NT2/D1 (cell line): Measurements from ENCODE around the gene STAP2.
"Not testable (repeated sequence)": the region's sequence is repeated elsewhere in the genome, so short reads cannot be mapped to it uniquely, and the experiment has no call there.

Experiments
- DNase-seq: peaks from one replicate; pipeline ENCODE4 v3.0.0-alpha.2; 2011; ENCODE audit warnings: low read depth, low spot score
- H3K27me3 ChIP-seq: 2 replicates; pipeline ENCODE4 v1.6.0; 2011; ENCODE audit warnings: mild to moderate bottlenecking; ENCODE audit not compliant: insufficient read length, insufficient read depth
- H3K36me3 ChIP-seq: 2 replicates; pipeline ENCODE4 v1.6.1; 2011; ENCODE audit warnings: mild to moderate bottlenecking, low read length, mixed read lengths; ENCODE audit not compliant: insufficient read depth, insufficient read length
- H3K4me1 ChIP-seq: 2 replicates; pipeline ENCODE4 v1.5.1; 2011; ENCODE audit not compliant: insufficient read depth, insufficient read length
- H3K4me3 ChIP-seq: 2 replicates; pipeline ENCODE4 v1.5.1; 2011; ENCODE audit warnings: low read depth; ENCODE audit not compliant: insufficient read length
- H3K9ac ChIP-seq: 2 replicates; pipeline ENCODE4 v1.6.0; 2011; ENCODE audit warnings: low read depth; ENCODE audit not compliant: insufficient read length
- H3K9me3 ChIP-seq: 2 replicates; pipeline ENCODE4 v1.5.1; 2011; ENCODE audit warnings: mild to moderate bottlenecking, low read length; ENCODE audit not compliant: insufficient read depth
- SUZ12 ChIP-seq: IDR thresholded peaks from 2 replicates; pipeline ENCODE4 v1.6.1; 2011; ENCODE audit not compliant: insufficient read length, insufficient read depth; ENCODE audit errors: extremely low read depth
- YY1 ChIP-seq: IDR thresholded peaks from 2 replicates; pipeline ENCODE4 v1.6.1; 2011; ENCODE audit not compliant: insufficient read length, insufficient read depth
- ZNF274 ChIP-seq: IDR thresholded peaks from 2 replicates; pipeline ENCODE4 v1.6.1; 2011; ENCODE audit warnings: mild to moderate bottlenecking, low read depth, low read length

Gene STAP2

DNA sequence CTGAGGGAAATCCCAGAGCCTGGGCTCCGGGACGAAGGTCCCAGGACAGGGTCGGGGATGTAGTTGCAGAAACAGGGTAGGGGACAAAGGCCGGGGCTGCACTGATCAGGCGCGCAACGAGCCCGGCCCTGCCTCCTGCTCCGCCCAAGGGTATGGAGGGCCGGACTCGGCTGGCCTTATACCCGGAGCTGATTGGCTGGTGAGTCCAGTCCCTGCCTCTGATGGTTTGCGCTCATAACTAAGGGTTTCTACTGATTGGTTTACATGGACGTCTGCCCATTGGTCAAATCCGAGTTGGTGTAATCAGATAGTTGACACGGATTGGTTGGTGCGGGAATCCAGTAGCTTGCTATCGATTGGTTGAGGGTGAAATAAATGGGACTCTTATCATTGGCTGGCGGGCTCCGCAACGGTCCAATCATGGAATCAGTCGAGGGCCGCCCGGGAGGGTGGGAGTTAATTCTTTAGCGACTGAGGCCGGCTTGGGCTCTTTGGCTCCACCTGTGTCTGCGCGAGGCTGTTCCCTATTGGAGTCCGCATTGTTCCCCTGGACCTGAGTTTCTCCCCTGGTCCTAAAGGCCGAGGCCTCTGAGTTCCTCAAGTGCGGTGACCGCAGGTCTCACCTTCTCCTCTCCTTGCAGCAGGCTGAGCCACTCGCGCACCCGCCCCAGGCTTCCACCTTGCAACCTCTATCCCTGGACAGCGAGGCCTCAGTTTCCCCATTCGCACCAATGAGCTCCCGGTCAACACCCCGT, 4.2 kb upstream of the STAP2 start:
- TF ChIP-seq ZNF274 = no peak
- TF ChIP-seq YY1 = no peak
- TF ChIP-seq SUZ12 = no peak
- peaks cover 14% of the 10 kb centered on the region for H3K4me1 ChIP-seq
- peaks cover 40% of the 10 kb centered on the region for H3K27me3 ChIP-seq
- peaks cover 11% of the 10 kb centered on the region for H3K36me3 ChIP-seq
- peak; percentile 99 for DNase-seq
- no peaks in the 10 kb centered on the region for H3K9me3 ChIP-seq
- peak overlapping the region; percentile 63 for H3K4me3 ChIP-seq
- peak overlapping the region; percentile 94 for H3K9ac ChIP-seq

DNA sequence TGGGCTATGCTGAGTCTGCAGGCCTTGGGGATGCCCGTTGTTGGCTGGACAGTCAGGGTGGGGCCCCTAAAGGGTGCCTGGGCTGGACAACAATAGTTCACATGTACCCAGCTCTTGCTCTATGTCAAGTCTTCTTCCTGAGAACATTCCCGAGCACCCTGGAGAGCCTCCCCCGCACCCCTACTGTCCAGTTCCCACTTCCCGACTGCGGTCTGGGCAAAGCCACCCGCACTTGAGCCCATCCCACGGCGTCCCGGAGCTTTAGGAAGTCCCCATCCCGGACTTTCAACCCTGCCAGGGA, 3.6 kb upstream of the STAP2 start:
- Histone ChIP-seq H3K27me3 (peaks cover 42% of the 10 kb centered on the region), H3K9me3 (no peaks in the 10 kb centered on the region), H3K4me3 (peak overlapping the region; percentile 63), H3K4me1 (peaks cover 14% of the 10 kb centered on the region), H3K36me3 (peaks cover 11% of the 10 kb centered on the region), H3K9ac (peak overlapping the region; percentile 94)
- TF ChIP-seq ZNF274 = no peak
- no peak for TF ChIP-seq YY1
- DNase-seq = no peak

DNA sequence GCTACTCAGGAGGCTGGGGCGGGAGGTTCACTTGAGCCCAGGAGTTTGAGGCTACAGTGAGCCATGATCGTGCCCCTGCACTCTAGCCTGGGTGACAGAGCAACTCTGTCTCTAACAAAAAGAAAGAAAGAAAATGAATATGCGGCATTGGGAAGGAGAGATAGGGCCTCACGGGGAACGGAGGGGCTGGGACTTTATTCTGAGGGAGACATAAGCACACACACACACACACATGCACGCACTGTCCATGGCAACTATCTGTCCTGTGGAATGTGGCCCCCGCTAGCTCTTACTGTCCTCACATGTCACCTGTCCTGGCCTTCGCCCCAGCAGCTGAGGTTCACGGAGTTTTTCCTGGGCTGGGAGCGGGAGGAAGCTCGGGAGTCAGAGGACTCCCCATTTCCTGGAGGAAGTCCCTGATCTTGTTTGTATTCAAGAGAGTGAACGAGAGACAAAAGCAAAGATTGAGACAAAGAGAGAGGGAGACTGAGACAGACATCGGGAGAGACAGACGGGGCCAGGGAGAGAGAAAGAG, 654 bp downstream of the STAP2 start:
- Histone ChIP-seq H3K9ac (peak overlapping the region; percentile 77), H3K4me1 (peaks cover 7% of the 10 kb centered on the region), H3K9me3 (no peaks in the 10 kb centered on the region), H3K4me3 (peak overlapping the region; percentile 34), H3K27me3 (peaks cover 49% of the 10 kb centered on the region), H3K36me3 (peaks cover 4% of the 10 kb centered on the region)
- TF ChIP-seq YY1 = no peak
- no peak for TF ChIP-seq SUZ12
- TF ChIP-seq ZNF274 = no peak
- DNase-seq = no peak

DNA sequence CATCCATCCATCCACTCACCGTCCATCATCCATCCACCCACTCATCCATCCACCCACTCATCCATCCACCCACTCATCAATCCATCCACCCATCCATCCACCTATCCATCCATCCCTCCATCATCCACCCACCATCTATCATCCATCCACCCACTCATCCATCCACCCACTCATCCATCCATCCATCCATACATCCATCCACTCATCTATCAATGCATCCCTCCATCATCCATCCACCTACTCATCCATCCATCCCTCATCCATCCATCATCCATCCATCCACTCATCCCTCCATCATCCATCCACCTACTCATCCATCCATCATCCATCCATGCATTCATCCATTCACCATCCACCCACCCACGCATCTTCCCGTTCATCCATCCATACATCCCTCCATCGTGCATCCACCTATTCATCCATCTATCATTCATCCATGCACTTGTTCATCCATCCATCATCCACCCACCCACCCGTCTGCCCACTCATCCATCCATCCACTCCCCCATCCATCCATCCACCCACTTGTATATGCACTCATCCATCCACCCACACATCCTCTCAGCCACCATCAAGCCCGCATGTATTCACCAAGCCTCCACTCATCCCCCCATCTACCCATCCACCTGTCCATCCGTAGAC, 3.6 kb downstream of the STAP2 start:
- Histone ChIP-seq H3K36me3 (peaks cover 4% of the 10 kb centered on the region), H3K4me3 (no peak overlapping the region)

DNA sequence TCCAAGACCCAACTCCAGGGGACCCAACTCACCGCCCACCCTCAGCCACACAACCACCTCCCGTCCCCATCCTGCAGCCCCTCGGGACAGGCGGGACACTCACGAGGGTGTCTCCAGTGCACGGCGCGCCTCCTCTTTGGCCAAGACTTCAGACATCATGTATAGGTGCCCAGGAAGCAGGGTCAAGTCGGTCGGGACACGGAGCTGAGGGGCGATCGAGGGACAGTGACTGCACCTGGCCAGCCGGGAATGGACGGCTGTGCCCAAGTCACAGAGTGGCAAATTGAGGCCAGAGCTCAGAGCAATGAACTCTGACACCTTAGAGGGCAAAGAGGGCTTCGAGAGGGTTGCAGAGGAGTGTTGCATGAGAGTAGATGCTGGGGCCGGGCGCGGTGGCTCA, 8.8 kb downstream of the STAP2 start:
- Histone ChIP-seq H3K27me3 (peaks cover 7% of the 10 kb centered on the region), H3K4me3 (no peak overlapping the region), H3K36me3 (peaks cover 6% of the 10 kb centered on the region), H3K9me3 (no peaks in the 10 kb centered on the region), H3K4me1 (peaks cover 6% of the 10 kb centered on the region), H3K9ac (no peak overlapping the region)
- DNase-seq = no peak
- TF ChIP-seq SUZ12 (no peak), YY1 (no peak), ZNF274 (no peak)

More for the DNA sequence above, 3.6 kb downstream of the STAP2 start:
- Histone ChIP-seq H3K9me3 (no peaks in the 10 kb centered on the region), H3K9ac (no peak overlapping the region), H3K27me3 (peaks cover 35% of the 10 kb centered on the region), H3K4me1 (peaks cover 7% of the 10 kb centered on the region)
- DNase-seq = no peak
- TF ChIP-seq ZNF274 (no peak), SUZ12 (no peak), YY1 (no peak)

DNA sequence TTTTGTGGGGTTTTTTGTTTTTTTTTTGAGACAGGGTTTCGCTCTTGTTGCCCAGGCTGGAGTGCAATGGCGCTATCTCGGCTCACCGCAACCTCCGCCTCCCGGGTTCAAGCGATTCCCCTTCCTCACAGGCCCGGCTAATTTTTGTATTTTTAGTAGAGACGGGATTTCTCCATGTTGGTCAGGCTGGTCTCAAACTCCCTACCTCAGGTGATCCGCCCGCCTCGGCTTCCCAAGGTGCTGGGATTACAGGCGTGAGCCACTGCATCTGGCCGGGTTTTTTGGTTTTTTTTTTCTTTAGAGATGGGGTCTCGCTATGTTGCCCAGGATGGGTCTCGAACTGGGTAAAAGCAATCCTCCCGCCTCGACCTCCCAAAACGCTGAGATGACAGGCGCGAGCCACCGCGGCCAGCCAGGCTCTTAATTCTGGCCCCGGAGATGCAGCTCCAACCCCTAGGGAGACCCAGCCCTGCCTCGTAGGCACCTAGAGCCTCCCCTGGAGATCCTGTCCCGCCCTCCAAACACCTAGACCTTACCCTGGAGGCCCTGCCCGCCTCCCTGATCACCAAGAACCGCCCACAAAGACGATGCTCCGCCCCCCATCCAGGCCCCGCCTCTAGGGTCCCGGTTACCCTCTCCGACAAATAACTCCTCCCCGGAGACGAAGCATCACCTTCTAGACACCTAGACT, 9.5 kb downstream of the STAP2 start:
- DNase-seq = peak; percentile 32
- not testable (repeated sequence) for H3K27me3 ChIP-seq, H3K9me3 ChIP-seq, H3K4me1 ChIP-seq, H3K36me3 ChIP-seq
- H3K4me3 ChIP-seq = peak overlapping the region; percentile 85
- peak overlapping the region; percentile 93 for H3K9ac ChIP-seq
